Tibial artery (tissue), 4 donors: ENCODE data around the gene ABHD5.

ENCODE experiments used
- DNase-seq, 2 donors: peaks; one replicate each; pipeline ENCODE4 v3.0.0-alpha.2; 2019
- H3K27ac ChIP-seq, 2 donors: fragments of 200-600 bp; sonication (generic) in 1 of 2; 1 replicate in 1 of 2; 2 replicates in 1 of 2; pipeline ENCODE4 v1.5.1; 2018 to 2019; ENCODE audit warnings: mild to moderate bottlenecking in 1 of 2
- H3K27me3 ChIP-seq, 2 donors: fragments of 200-600 bp; sonication (generic) in 1 of 2; one replicate each; pipeline versions ENCODE4 v1.5.1 to v1.6.0; 2016 to 2019
- H3K36me3 ChIP-seq, 3 donors: fragments of 200-600 bp; sonication (generic) in 2 of 3; one replicate each; pipeline ENCODE4 v1.5.1; 2016 to 2019; ENCODE audit warnings: mild to moderate bottlenecking in 2 of 3
- H3K4me1 ChIP-seq, 4 donors: fragments of 200-600 bp; sonication (generic) in 2 of 4; 1 replicate in 3 of 4; 2 replicates in 1 of 4; pipeline ENCODE4 v1.5.1; 2016 to 2019
- H3K4me3 ChIP-seq, 2 donors: fragments of 200-600 bp; sonication (generic) in 1 of 2; 1 replicate in 1 of 2; 2 replicates in 1 of 2; pipeline ENCODE4 v1.5.1; 2018 to 2019; ENCODE audit warnings: mild to moderate bottlenecking in 2 of 2
- H3K9me3 ChIP-seq, 3 donors: fragments of 200-600 bp; sonication (generic) in 1 of 3; one replicate each; pipeline ENCODE4 v1.5.1; 2016 to 2019
- CTCF ChIP-seq, 2 experiments: fragments of 200-600 bp in 1 of 2; fragments of 450-650 bp in 1 of 2; IDR thresholded peaks; one replicate each; pipeline ENCODE4 v1.5.1; 2017 to 2019; ENCODE audit warnings: antibody characterized with exemption in 2 of 2, mild to moderate bottlenecking in 1 of 2, moderate library complexity in 1 of 2
- intact Hi-C: fragments of 100-400 bp; cut with DNase I; formaldehyde crosslinking; loops from one replicate; pipeline ENCODE4 v1.15.0; 2023; ENCODE audit warnings: low total_unique reads

The ABHD5 gene

GRCh38 chr3:43734685-43735084 is 43.9 kb downstream of the ABHD5 start:
- peak overlapping the region in 1 of 2 donors; percentile 47 for H3K27ac ChIP-seq

GRCh38 chr3:43735618-43736017 is 44.9 kb downstream of the ABHD5 start:
- no peak for DNase-seq
- TF ChIP-seq CTCF (IDR thresholded peaks at IDR 0.05) = no peak
- no peaks in the 10 kb centered on the region for H3K27me3 ChIP-seq
- H3K4me3 ChIP-seq = no peak overlapping the region
- H3K36me3 ChIP-seq = no peaks in the 10 kb centered on the region
- H3K4me1 ChIP-seq = peaks cover 0 to 34% (median 21%) of the 10 kb centered on the region in 4 donors
- H3K27ac ChIP-seq = peak overlapping the region; percentile 9 to 47
- H3K9me3 ChIP-seq = no peaks in the 10 kb centered on the region
- intact Hi-C loops = no loop called here

More at GRCh38 chr3:43734685-43735084, 43.9 kb downstream of the ABHD5 start:
- no peaks in the 10 kb centered on the region for H3K36me3 ChIP-seq
- no peaks in the 10 kb centered on the region for H3K27me3 ChIP-seq
- H3K4me1 ChIP-seq = peaks cover 0 to 34% (median 21%) of the 10 kb centered on the region in 4 donors
- H3K4me3 ChIP-seq = no peak overlapping the region
- TF ChIP-seq CTCF (IDR thresholded peaks at IDR 0.05) = no peak
- intact Hi-C loops = no loop called here
- H3K9me3 ChIP-seq = no peaks in the 10 kb centered on the region
- DNase-seq = no peak

GRCh38 chr3:43736558-43737440 is 46.1 kb downstream of the ABHD5 start:
- Histone ChIP-seq H3K36me3 (no peaks in the 10 kb centered on the region), H3K4me3 (no peak overlapping the region), H3K9me3 (no peaks in the 10 kb centered on the region), H3K4me1 (peaks cover 0 to 34% (median 21%) of the 10 kb centered on the region in 4 donors), H3K27ac (no peak overlapping the region), H3K27me3 (no peaks in the 10 kb centered on the region)
- no peak for TF ChIP-seq CTCF (IDR thresholded peaks at IDR 0.05)
- intact Hi-C loops = no loop called here
- DNase-seq = no peak

- intact Hi-C loops = no loop called here
- Histone ChIP-seq H3K4me3 (no peak overlapping the region), H3K4me1 (peaks cover 0 to 39% (median 21%) of the 10 kb centered on the region in 4 donors), H3K27me3 (no peaks in the 10 kb centered on the region), H3K27ac (no peak overlapping the region), H3K36me3 (no peaks in the 10 kb centered on the region), H3K9me3 (no peaks in the 10 kb centered on the region)
- DNase-seq = no peak
- no peak for TF ChIP-seq CTCF (IDR thresholded peaks at IDR 0.05)
These were observed 47.6 kb downstream of the ABHD5 start for GRCh38 chr3:43738305-43738704.

GRCh38 chr3:43742920-43743319 is 52.2 kb downstream of the ABHD5 start:
- no peaks in the 10 kb centered on the region for H3K9me3 ChIP-seq
- TF ChIP-seq CTCF (IDR thresholded peaks at IDR 0.05) = no peak
- peaks cover 0 to 11% (median 4%) of the 10 kb centered on the region in 4 donors for H3K4me1 ChIP-seq
- intact Hi-C loops = no loop called here
- DNase-seq = no peak
- H3K27ac ChIP-seq = no peak overlapping the region
- H3K4me3 ChIP-seq = no peak overlapping the region
- H3K27me3 ChIP-seq = no peaks in the 10 kb centered on the region
- H3K36me3 ChIP-seq = no peaks in the 10 kb centered on the region
